GM18867 (cell line): ENCODE results near the gene SULT1C4.
"Not testable (repeated sequence)": the region's sequence is repeated elsewhere in the genome, so short reads cannot be mapped to it uniquely, and the experiment has no call there.

Source experiments
- ATAC-seq: cut with Tn5 transposase; IDR thresholded peaks from one replicate; pipeline ENCODE4 v1.9.1; 2021; ENCODE audit warnings: mild to moderate bottlenecking, moderate library complexity; ENCODE audit not compliant: unreplicated experiment

SULT1C4 gene

DNA sequence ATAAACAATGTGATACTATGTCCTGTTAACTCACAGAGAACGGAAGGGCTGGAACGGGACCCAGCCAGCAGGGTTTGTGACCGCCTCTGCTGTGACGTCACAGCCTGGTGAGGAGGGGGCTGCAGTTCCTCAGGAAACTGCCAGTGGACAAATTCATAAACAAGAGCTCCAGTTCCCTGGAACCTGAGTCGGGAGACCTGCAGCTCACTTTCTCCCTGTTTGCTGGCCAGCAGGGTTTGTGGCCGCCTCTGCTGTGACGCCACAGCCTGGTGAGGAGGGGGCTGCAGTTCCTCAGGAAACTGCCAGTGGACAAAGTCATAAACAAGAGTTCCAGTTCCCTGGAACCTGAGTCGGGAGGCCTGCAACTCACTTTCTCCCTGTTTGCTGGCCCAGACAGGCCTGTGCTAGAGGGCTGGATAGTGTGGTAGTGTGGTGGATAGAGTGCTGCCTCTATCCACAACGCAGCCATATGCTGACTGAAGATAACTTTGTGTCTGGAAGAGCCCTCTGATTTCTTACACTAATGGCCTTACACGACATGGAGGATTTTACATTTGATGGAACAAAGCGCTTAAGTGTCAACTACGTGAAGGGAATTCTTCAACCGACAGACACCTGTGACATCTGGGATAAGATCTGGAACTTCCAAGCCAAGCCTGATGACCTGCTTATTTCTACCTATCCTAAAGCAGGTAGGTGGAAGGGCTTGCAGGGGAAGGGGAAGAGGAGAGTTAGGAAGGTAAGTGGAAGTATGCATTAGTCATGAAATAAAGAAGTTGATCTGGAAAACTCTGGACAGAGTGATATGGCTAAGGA is at the start of gene SULT1C4:
Gene SULT1C4 (plus strand): TSS at position 140 of the 816 bp plus-strand sequence. CDS start 384 bp downstream, at position 524.
- no peak for ATAC-seq

- ATAC-seq: no peak
Observed at GRCh38 chr2:108329771-108330170, 48.0 kb upstream of the SULT1C4 start.

- ATAC-seq: no peak
Observed at GRCh38 chr2:108330979-108331378, 46.8 kb upstream of the SULT1C4 start.

DNA sequence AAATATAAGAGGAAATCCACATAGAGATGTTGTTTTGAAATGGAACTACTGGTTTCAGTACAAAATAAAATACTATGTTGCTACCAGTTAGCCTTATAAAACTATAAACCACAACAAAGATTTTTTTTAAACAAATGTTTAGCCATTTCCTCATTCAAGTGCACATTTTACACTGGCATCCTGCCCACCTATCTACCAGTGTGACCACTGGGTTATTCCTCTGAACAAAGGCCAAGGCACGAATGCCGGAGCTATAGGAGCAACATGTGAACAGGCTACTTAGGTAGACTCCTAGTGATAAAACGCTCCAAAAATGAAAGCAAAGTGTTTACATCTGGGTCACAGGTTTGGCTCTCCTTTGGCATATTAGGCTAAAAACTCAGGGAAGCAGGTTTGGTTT is 31.8 kb upstream of the SULT1C4 start:
- no peak for ATAC-seq

GRCh38 chr2:108346827-108347226 is 30.9 kb upstream of the SULT1C4 start:
- no peak for ATAC-seq

DNA sequence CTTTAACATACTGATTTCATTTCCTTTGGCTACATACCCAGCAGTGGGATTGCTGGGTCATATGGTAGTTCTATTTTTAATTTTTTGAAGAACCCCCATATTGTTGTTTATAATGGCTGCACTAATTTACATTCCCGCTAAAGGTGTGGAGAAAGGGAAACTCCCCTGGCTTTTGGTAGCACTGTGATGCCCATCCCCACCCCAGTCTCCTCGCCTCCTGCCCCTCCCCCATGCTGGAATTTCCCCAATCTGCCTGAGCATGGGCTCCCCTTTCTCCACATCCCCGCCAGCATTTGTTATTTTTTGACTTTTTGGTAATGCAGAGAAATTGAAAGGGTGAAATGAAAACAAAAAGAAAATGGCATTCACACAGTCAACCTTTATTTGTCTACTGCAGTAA is 30.0 kb upstream of the SULT1C4 start:
- no peak for ATAC-seq

- ATAC-seq: no peak
Observed at GRCh38 chr2:108348816-108349570, 28.8 kb upstream of the SULT1C4 start.

DNA sequence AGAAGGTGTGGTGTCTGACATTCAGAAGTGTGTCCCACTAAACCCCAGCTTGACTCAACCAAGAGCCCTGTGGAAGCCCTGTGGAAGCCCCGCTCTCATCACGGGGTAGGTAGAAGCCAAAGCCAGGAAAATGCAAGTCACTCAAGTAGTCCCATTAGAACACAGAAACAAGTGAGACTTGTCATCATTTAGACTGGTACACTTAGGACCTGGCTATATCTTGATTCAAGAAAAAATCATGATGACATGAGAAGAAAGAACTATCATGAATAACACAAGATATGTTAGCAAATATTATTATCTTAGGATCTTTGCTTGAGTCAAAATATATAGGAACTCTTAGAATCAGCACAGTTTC is 28.2 kb upstream of the SULT1C4 start:
- ATAC-seq: no peak

DNA sequence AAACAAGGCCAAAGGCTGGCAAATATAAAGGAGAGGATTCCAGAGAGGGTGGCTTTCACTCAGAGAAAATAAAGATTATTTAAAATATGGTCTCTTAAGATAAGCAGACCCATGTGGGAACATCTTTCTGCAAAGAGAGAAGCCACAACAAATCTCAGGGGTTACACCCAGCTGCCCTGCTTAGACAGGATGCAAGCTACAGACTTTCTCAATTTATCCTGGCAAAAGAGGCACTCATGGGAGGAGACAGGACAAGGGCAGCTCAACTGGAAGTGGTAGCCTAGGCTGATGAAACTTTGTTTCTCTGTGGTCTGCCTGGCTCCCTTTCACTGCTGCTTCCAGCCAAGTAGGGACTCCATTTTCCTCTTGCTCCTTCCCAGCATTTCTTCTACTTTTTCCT is 25.9 kb upstream of the SULT1C4 start:
- no peak for ATAC-seq

DNA sequence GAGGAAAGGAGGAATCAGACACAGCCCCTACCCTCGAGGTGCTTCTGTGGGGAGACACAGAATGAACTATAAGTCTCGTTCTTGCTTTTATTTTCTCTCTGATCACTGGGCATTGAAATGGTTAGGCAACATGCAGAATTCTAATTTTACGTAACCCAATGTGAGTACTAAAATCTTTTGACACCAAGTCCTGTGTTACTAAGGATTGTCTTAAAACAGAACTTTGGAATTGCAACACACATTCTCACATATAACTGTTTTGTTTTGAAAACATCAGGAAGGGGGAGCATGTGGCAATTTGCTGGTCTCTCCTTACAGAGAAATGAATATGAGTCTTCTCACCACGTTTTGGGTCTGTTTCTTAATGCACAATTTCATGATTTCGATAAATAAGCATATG is 23.6 kb upstream of the SULT1C4 start:
- no peak for ATAC-seq

DNA sequence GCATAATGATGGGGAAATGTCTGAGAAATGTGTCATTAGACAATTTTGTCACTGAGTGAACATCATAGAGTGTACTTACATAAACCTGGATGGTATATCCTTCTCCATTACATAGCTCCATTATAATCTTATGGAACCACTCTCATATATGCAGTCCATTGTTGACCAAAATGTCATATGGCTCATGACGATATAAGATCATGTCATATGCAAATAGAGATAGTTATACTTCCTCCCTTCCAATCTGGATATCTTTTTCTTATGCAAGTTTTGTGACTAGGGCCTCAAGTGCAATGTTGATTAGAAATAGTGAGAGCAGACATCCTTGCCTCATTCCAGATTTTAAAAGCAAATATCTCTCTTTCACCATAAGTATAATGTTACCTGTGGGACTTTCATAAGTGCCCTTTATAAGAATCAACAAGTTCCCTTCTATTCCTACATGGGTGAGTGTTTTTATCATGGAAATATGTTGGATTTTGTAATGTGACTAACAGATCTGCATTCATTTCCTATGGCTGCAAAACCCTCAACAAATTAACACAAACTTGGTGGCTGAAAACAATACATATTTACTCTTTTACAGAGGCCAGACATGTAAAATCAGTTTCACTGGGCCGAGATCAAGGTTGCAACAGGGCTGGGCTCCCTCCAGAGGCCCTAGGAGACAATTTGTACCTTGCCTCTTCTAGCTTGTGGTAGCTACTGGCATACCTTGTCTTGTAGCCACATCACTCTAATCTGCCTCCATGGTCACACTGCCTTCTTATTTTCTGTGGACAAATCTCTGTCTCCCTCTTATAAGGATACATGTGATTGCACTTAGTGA is 21.6 kb upstream of the SULT1C4 start:
- no peak for ATAC-seq

DNA sequence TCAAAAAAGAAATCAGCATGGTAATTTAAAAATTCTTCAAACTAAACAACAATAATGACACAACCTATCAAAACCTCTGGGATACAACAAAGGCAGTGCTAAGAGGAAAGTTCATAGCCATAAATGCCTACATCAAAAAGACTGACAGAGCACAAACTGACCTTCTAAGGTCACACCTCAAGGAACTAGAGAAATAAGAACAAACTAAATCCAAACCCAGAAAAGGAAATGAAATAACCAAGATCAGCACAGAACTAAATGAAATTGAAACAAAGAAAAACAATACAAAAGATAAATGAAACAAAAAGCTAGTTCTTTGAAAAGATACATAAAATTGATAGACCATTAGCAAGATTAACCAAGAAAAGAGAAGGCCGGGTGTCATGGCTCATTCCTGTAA is 18.4 kb upstream of the SULT1C4 start:
- not testable (repeated sequence) for ATAC-seq

DNA sequence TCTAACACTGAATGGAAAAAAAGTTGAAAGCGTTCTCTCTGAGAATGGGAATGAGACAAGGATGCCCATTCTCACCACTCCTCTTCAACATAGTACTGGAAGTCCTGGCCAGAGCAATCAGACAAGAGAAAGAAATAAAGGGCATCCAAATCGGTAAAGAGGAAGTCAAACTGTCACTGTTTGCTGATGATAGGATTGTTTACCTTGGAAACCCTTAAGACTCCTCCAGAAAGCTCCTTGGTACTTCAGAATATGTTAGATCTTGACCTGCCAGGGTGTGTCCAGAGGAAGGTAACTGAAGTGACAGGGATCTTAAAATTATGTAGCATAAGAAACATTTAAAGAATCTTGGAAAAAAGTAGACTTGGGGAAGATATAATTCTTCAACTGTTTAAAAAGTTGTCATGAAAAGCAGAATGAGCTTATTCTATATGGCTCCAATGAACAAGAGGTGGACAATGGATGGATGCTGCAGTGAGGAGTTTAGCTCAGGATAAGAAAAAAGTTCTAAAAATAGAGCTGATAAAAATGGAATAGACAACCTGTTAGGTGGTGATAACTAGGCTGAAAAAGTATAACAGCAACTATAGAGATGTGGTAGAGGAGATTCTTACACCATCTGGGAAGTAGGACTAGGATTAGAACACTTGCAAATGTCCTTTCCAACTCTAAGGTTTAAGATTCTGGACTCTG is 16.8 kb upstream of the SULT1C4 start:
- no peak for ATAC-seq

DNA sequence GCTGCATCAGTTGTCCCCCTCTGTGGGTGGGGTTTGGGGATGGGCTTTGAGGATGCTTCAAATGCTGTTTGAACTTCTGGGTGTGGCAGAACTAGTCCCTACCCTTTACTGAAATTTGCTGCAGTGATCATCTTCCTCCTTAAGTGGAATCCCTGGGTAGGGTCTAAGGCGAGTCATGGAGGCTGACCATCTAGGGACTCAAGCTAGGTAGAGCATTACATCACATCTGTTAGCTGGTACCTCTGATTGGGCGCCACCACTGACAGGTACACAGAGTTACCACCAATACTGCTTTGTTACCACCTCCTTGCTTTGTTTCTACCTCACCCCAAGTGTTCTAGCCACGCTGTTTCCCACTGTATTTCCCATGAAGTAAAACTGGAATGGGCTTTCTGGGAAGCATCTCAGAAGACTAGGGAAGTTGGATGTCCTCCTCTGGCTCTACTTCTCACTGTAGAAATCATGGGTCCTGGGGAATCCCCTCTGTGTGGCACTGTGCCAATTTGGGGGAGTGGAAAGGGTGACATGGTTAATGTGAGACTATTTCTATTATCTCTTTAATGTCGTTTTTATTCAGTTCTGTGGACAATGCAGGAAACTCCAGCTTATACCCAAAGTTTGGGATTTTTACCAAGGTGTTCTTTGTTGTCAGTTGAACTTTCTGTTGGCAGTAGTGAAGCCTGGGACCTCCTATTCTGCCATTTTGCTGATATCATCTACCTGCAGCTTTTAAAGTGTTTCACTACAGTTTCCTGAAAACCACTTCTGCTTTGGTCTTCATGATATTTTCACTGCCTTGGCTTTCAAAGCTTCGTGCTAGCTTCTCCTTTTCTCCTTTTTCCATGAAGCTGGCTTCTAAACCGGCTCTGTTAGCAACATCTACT is 14.5 kb upstream of the SULT1C4 start:
- ATAC-seq: peak; percentile 70

- no peak for ATAC-seq
Observed at GRCh38 chr2:108363908-108364225, 13.9 kb upstream of the SULT1C4 start.

DNA sequence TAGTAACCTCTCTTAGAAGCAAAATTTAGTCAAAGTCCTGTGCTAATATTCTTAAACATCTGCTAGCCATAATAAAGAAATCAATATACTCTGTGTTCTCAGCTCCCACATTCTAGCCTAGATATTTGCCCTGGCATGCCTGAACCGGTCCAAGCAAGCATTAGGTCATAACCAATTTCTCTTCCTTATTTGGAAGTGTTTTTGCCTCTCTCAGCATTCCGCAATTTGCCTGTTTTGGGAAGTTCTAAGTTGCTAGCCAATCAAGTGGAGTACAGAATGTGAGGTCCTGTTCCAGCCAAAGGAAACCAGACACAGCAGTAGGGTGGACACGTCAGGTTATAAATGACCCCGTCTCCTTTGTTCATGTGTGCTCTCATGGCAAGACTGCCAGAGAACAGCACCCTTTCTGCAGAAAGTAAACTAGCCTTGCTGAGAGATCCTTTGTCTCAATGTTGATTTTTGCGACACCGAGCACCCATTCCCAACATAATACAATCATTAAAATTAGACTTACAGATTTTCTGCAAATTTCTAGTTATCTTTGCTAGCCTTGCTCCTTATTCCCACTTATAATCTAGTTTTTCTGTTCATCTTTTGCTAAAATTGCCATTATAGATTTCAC is 13.0 kb upstream of the SULT1C4 start:
- ATAC-seq: no peak

- ATAC-seq: no peak
Observed at GRCh38 chr2:108365656-108366055, 12.1 kb upstream of the SULT1C4 start.

DNA sequence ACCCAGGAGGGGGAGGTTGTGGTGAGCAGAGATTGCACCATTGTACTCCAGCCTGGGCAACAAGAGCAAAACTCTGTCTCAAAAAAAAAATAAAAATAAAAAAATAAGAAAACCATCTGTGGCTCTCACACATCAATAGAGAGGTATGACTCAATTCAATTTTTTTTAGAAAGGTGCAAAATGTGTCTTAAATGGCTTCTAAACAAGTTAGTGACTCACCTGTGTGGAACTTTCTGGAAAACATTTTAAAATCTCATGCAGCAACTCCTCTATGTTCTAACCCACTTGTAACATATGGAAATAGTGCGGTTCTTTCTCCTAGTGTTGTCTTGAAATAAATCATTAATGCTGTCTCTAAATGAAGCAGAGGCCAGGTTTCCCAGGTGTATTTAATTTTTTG is 10.7 kb upstream of the SULT1C4 start:
- ATAC-seq: no peak

DNA sequence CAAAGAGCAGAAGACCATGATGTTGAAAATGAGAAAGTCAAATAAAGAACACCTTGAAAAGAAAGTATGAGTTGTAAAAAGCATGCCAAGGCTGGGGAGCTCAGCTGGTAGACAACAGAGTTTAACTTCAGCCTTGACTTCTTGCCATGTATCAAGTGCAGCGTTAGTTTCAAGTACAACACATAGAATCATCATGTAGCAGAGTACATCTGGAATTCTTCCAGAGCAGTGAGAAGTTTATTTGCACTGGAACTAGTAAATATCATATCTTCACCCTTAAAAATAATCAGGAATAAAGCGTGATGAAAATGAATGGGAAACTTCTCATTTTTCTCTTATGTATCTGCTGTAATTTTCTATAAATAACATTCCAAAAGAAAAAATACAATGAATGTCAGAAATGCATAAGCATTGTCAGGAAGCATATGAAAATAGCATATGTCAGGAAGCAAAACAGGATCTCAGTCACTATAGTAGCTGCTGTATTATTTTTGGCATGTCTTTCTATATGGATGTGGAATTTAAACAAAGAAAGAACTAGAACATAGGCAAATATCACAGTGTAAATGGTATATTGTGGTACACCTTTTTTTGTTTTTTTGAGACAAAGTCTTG is 10.1 kb upstream of the SULT1C4 start:
- ATAC-seq: no peak
